Loucy (cell line): ENCODE data around the gene SLC9A8.

ENCODE experiments used
- CTCF ChIP-seq: fragments of 200-600 bp; sonication (generic); conservative IDR thresholded peaks from 2 replicates; pipeline ENCODE4 v1.5.1; 2014; ENCODE audit warnings: mild to moderate bottlenecking, antibody characterized with exemption, low read length
- EZH2phosphoT487 ChIP-seq: fragments of 200-600 bp; IDR thresholded peaks from 2 replicates; pipeline ENCODE4 v1.6.1; 2018; ENCODE audit warnings: antibody characterized with exemption, mild to moderate bottlenecking, moderate library complexity, borderline replicate concordance

GRCh38 chr20:49796600-49797343 lies 15.9 kb upstream of the SLC9A8 start:
- TF ChIP-seq CTCF, result no peak
- TF ChIP-seq EZH2phosphoT487, result no peak
